Gastroesophageal sphincter (tissue), 4 donors: ENCODE data around the gene AKR1C3. TPM values are rescaled to one million over a fixed set of nuclear protein-coding genes. Genes with fewer than 3 reads are reported as not detected.

ENCODE experiments used
- ATAC-seq: fragments of 150-250 bp; one replicate; pipeline ENCODE4 v1.9.1; 2016; ENCODE audit warnings: mild to moderate bottlenecking, moderate library complexity
- H3K27ac ChIP-seq, 4 donors: fragments of 200-600 bp; sonication (generic) in 3 of 4; 1 replicate in 3 of 4; 2 replicates in 1 of 4; pipeline ENCODE4 v1.5.1; 2016 to 2019
- H3K27me3 ChIP-seq: fragments of 200-600 bp; sonication (generic); one replicate; pipeline ENCODE4 v1.5.1; 2019
- H3K36me3 ChIP-seq, 2 donors: fragments of 200-600 bp; sonication (generic); one replicate each; pipeline ENCODE4 v1.5.1; 2019; ENCODE audit warnings: control low read depth in 1 of 2
- H3K4me1 ChIP-seq, 3 donors: fragments of 200-600 bp; sonication (generic); 1 replicate in 2 of 3; 2 replicates in 1 of 3; pipeline ENCODE4 v1.5.1; 2016 to 2019; ENCODE audit warnings: control low read depth in 2 of 3
- H3K4me3 ChIP-seq, 2 donors: fragments of 200-600 bp; sonication (generic); one replicate each; pipeline ENCODE4 v1.5.1; 2019; ENCODE audit warnings: mild to moderate bottlenecking in 1 of 2, moderate library complexity in 1 of 2
- H3K9me3 ChIP-seq, 3 donors: fragments of 200-600 bp; sonication (generic); one replicate each; pipeline ENCODE4 v1.5.1; 2017 to 2019; ENCODE audit warnings: control low read depth in 2 of 3
- EP300 ChIP-seq: sonication (generic); formaldehyde crosslinking; IDR thresholded peaks from one replicate; pipeline ENCODE4 v1.6.1; 2017; ENCODE audit warnings: antibody characterized with exemption, mild to moderate bottlenecking
- POLR2A ChIP-seq, 2 donors: fragments of 450-650 bp; IDR thresholded peaks; one replicate each; pipeline ENCODE4 v1.6.1; 2017; ENCODE audit warnings: antibody characterized with exemption in 2 of 2, mild to moderate bottlenecking in 2 of 2, moderate library complexity in 1 of 2
- POLR2AphosphoS5 ChIP-seq: sonication (generic); formaldehyde crosslinking; IDR thresholded peaks from one replicate; pipeline ENCODE4 v1.6.1; 2017; ENCODE audit warnings: antibody characterized with exemption
- WGBS, 2 donors: methylation state at CpG; one replicate each; pipeline ENCODE4 v1.1.5; 2018; ENCODE audit warnings: low coverage in 1 of 2; 5-methylcytosine and 5-hydroxymethylcytosine counted together
- small RNA-seq, 4 donors: library from RNA; depleted of rRNA; stranded (forward); fragments of <200 nt; gene quantifications; one replicate each; pipeline ENCODE3, GENCODE V24; 2016
- total RNA-seq, 4 donors: library from RNA; depleted of rRNA; stranded (reverse); fragments of >200 nt; gene quantifications; one replicate each; pipeline ENCODE4 v1.1.0, GENCODE V29; 2016
- TF ChIP-seq, protein P1 (sequence below), 4 experiments: fragments of 200-600 bp in 2 of 4; fragments of 450-650 bp in 2 of 4; sonication (generic) in 1 of 4; IDR thresholded peaks; one replicate each; pipeline ENCODE4 v1.5.1; 2017 to 2019; ENCODE audit warnings: antibody characterized with exemption in 4 of 4, mild to moderate bottlenecking in 2 of 4, moderate library complexity in 2 of 4

AKR1C3 gene
- total RNA-seq, 4 donors from 2014 or later = 14.3 to 32.2 (median 19.3) TPM

DNA sequence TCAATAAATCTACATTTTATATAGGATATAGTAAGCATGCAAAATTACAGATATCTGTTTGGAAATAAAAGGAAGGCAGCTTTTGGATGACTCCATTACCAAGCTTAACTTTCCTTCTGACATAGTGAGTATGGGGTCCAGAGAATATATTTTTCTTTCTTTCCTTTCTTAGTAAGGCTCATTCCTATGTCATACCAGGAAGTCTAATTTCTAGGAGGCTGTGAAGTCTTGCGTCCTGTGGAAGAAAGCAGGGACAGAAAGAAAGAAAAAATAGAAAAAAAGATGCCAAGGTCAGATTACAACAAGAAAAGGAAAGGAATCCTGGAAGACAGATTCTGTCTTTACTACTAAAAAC lies 54.4 kb downstream of the AKR1C3 start:
- H3K4me1 ChIP-seq = no peaks in the 10 kb centered on the region
- no peak overlapping the region for H3K4me3 ChIP-seq
- H3K27me3 ChIP-seq = no peaks in the 10 kb centered on the region
- no peak for ATAC-seq
- TF ChIP-seq POLR2AphosphoS5 (no peak), EP300 (no peak), POLR2A (IDR thresholded peaks at IDR 0.05) (no peak)
- TF ChIP-seq, protein P1, sequence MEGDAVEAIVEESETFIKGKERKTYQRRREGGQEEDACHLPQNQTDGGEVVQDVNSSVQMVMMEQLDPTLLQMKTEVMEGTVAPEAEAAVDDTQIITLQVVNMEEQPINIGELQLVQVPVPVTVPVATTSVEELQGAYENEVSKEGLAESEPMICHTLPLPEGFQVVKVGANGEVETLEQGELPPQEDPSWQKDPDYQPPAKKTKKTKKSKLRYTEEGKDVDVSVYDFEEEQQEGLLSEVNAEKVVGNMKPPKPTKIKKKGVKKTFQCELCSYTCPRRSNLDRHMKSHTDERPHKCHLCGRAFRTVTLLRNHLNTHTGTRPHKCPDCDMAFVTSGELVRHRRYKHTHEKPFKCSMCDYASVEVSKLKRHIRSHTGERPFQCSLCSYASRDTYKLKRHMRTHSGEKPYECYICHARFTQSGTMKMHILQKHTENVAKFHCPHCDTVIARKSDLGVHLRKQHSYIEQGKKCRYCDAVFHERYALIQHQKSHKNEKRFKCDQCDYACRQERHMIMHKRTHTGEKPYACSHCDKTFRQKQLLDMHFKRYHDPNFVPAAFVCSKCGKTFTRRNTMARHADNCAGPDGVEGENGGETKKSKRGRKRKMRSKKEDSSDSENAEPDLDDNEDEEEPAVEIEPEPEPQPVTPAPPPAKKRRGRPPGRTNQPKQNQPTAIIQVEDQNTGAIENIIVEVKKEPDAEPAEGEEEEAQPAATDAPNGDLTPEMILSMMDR (IDR thresholded peaks at IDR 0.05) = no peak
- no peak overlapping the region for H3K27ac ChIP-seq
- 63 to 78% methylated on average over 1 of the region's 1 CpG for WGBS, 2 donors
- peaks cover 0 to 6% (median 0%) of the 10 kb centered on the region in 3 donors for H3K9me3 ChIP-seq
- no peaks in the 10 kb centered on the region for H3K36me3 ChIP-seq

DNA sequence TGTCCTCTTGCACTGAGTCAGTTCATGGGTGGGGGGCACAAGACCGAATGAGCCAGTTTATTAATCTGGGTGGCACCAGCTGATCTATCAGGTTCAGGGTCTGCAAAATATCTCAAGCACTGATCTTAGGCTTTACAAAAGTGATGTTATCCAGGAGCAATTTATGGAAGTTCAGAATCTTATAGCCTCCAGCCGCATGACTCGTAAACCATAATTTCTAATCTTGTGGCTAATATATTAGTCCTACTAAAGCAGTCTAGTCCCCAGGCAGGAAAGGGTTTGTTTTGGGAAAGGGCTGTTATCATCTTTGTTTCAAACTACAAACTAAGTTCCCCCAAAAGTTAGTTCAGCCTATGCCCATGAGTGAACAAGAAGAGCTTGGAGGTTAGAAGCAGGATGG lies 56.9 kb downstream of the AKR1C3 start:
- 96 to 100% methylated on average over 3 of the region's 3 CpGs for WGBS, 2 donors
- no peak for ATAC-seq

DNA sequence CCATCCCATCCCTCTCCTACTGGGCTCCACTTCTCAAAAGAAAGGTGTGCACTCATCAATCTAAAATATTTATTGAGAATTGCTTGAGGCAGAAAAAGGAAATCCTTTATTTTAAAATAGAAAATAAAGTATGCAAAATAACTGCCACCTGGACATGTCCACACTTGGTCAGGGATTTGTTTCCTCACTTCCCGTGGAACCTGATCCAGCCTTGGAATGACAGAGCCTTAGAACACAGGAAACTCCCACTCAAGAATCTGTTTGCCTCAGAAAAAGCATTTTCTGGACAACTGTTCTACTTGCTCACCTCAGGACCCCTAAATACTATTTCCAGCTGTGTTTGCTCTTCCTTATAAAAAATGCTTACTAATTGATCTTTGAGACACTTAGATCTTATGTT lies 61.7 kb downstream of the AKR1C3 start:
- no peak for TF ChIP-seq POLR2A (IDR thresholded peaks at IDR 0.05)
- TF ChIP-seq, protein P1 (IDR thresholded peaks at IDR 0.05) = no peak
- no peak for TF ChIP-seq EP300
- no peak for TF ChIP-seq POLR2AphosphoS5
- no peak overlapping the region for H3K4me3 ChIP-seq
- peaks cover 0 to 4% (median 0%) of the 10 kb centered on the region in 3 donors for H3K9me3 ChIP-seq
- no peak overlapping the region for H3K27ac ChIP-seq
- ATAC-seq = no peak
- WGBS, 2 donors = 50% methylated on average over 1 of the region's 1 CpG; no CpG with 5 or more reads in 1 of the 2 donors
- no peaks in the 10 kb centered on the region for H3K36me3 ChIP-seq
- H3K27me3 ChIP-seq = no peaks in the 10 kb centered on the region
- H3K4me1 ChIP-seq = no peaks in the 10 kb centered on the region

More for the DNA sequence above, 56.9 kb downstream of the AKR1C3 start:
- Histone ChIP-seq H3K36me3 (no peaks in the 10 kb centered on the region), H3K9me3 (peaks cover 0 to 6% (median 0%) of the 10 kb centered on the region in 3 donors), H3K27me3 (no peaks in the 10 kb centered on the region), H3K4me1 (no peaks in the 10 kb centered on the region), H3K4me3 (no peak overlapping the region), H3K27ac (no peak overlapping the region)
- TF ChIP-seq POLR2AphosphoS5 (no peak), POLR2A (IDR thresholded peaks at IDR 0.05) (no peak), EP300 (no peak)
- TF ChIP-seq, protein P1 (IDR thresholded peaks at IDR 0.05) = no peak

Small RNAs within 50 kb of the gene (small RNA-seq; reads per million reads assigned to genes)
- 0 reads per million in 4 donors for gene RF00096

Other genes with a start within 250 kb of the AKR1C3 start
- gene AKR1C1, start 131.0 kb upstream of the AKR1C3 start, total RNA-seq = 100 to 1,000 TPM in 3 of 4 donors, 10 to 100 TPM in 1; 81.9 to 307 (median 222) TPM
- gene AKR1C2, start 90.6 kb upstream of the AKR1C3 start, total RNA-seq = 10 to 100 TPM; 13.5 to 48.3 (median 17.7) TPM
- not detected for gene AKR1C8, start 90.7 kb downstream of the AKR1C3 start, total RNA-seq
- gene AKR1C4, start 102.4 kb downstream of the AKR1C3 start, total RNA-seq = not detected